Heart left ventricle (tissue), 16 donors: Measurements from ENCODE around the gene TAPBPL. TPM values are rescaled to one million over a fixed set of nuclear protein-coding genes. Genes with fewer than 3 reads are reported as not detected.

ENCODE experiments used
- ATAC-seq, 4 donors: fragments of 200-7000 bp; cut with Tn5 transposase; one replicate each; pipeline ENCODE4 v1.9.1; 2020 to 2022; ENCODE audit warnings: moderate library complexity in 4 of 4, mild to moderate bottlenecking in 3 of 4, moderate number of reproducible peaks in 1 of 4
- DNase-seq, 5 donors: peaks; one replicate each; pipeline ENCODE4 v3.0.0-alpha.2; 2020
- H3K27ac ChIP-seq, 12 donors: fragments of 200-600 bp; sonication (generic) in 4 of 12; one replicate each; pipeline versions ENCODE4 v1.5.0 to v1.8.0; 2016 to 2022; ENCODE audit warnings: mild to moderate bottlenecking in 2 of 12
- H3K27me3 ChIP-seq, 9 donors: fragments of 200-600 bp; sonication (generic) in 2 of 9; one replicate each; pipeline versions ENCODE4 v1.5.1 to v1.8.0; 2016 to 2022; ENCODE audit warnings: mild to moderate bottlenecking in 3 of 9
- H3K36me3 ChIP-seq, 9 donors: fragments of 200-600 bp; sonication (generic) in 2 of 9; one replicate each; pipeline versions ENCODE4 v1.5.0 to v1.8.0; 2018 to 2022; ENCODE audit warnings: mild to moderate bottlenecking in 2 of 9
- H3K4me1 ChIP-seq, 12 donors: fragments of 200-600 bp; sonication (generic) in 4 of 12; one replicate each; pipeline versions ENCODE4 v1.5.0 to v1.8.0; 2016 to 2022; ENCODE audit warnings: mild to moderate bottlenecking in 3 of 12
- H3K4me3 ChIP-seq, 12 donors: fragments of 200-600 bp; sonication (generic) in 4 of 12; one replicate each; pipeline versions ENCODE4 v1.5.0 to v1.8.0; 2017 to 2022; ENCODE audit warnings: mild to moderate bottlenecking in 9 of 12, moderate library complexity in 4 of 12
- H3K9me3 ChIP-seq, 12 donors: fragments of 200-600 bp; sonication (generic) in 4 of 12; one replicate each; pipeline versions ENCODE4 v1.5.0 to v1.8.0; 2016 to 2022; ENCODE audit warnings: mild to moderate bottlenecking in 1 of 12
- CTCF ChIP-seq, 12 donors: fragments of 200-600 bp; sonication (generic) in 4 of 12; IDR thresholded peaks; one replicate each; pipeline versions ENCODE4 v1.5.0 to v1.8.0; 2018 to 2022; ENCODE audit warnings: antibody characterized with exemption in 12 of 12, mild to moderate bottlenecking in 5 of 12
- POLR2A ChIP-seq, 2 donors: fragments of 450-650 bp; IDR thresholded peaks; one replicate each; pipeline ENCODE4 v1.6.1; 2017; ENCODE audit warnings: antibody characterized with exemption in 2 of 2, mild to moderate bottlenecking in 2 of 2, moderate library complexity in 2 of 2
- WGBS, 4 donors: extraction: QIAGEN DNeasy Blood & Tissue Kit in 2 of 4; methylation state at CpG; one replicate each; pipeline versions ENCODE4 v1.1.5 to v1.1.7; 2013 to 2018; 5-methylcytosine and 5-hydroxymethylcytosine counted together
- intact Hi-C, 10 donors: fragments of 100-400 bp; cut with DNase I; formaldehyde crosslinking; loops; one replicate each; pipeline versions ENCODE4 v1.11.1 to v1.14.2; 2022
- polyA plus RNA-seq, 2 donors: library from polyadenylated mRNA; stranded (reverse); fragments of 200-250 nt; gene quantifications; one replicate each; pipeline ENCODE4 v1.2.3, GENCODE V29; 2013
- total RNA-seq, 9 donors: library from RNA; depleted of rRNA in 2 of 9; stranded (reverse); fragments of >200 nt in 2 of 9; fragmentation: NEBNext Ultra II Directional in 3 of 9; extraction: Animal tissue kit (Norgen Biotek cat#: 25700) in 3 of 9; gene quantifications; one replicate each; pipeline versions ENCODE4 v1.1.0 to v1.2.4, GENCODE V29; 2016 to 2023
- donor health status: ischemic (EF 13 %, LVEDD 7.1; RV severe dilation, severe dysfunction).
- donor health status: healthy with polysubstance abuse.
- donor health status: DM: no; HTN: yes; CAD: no.
- donor health status: DM: no; HTN: no; CAD: no.
- donor health status: ischemic (EF 25% LVEDD 6.9; RV normal size, moderate dysfunction).
- donor health status: ischemic (EF 25% LVEDD 5.7; RV mildly dilated, moderate dysfunction).
- donor health status: healthy.
- donor health status: DM: yes; HTN: yes; CAD: no.
- donor health status: ischemic (EF 35%, LVEDD 5.7; RV mildly dilated, moderate dysfunction).
- donor health status: nonischemic (EF 11% LVEDD 7.7; RV severe dilation, severe dysfunction).
- donor health status: DM: yes; HTN: yes; CAD: no.
- donor health status: PGD.
- donor health status: ischemic (EF 29% LVEDD 5.4; RV normal size, mild dysfunction).
- donor health status: nonischemic (EF 23%, LVEDD 6.1; RV moderate dilation, normal function).

TAPBPL gene
- total and polyA plus RNA-seq, 11 donors = 5.4 to 55.6 (median 13.9) TPM

- H3K9me3 ChIP-seq = no peaks in the 10 kb centered on the region
- TF ChIP-seq POLR2A (IDR thresholded peaks at IDR 0.05) (no peak), CTCF (IDR thresholded peaks at IDR 0.05) (no peak)
- peaks cover 0 to 44% (median 30%) of the 10 kb centered on the region in 9 donors for H3K36me3 ChIP-seq
- intact Hi-C loops = loop anchor here in 8 of 10 donors (1.0 to 5.0 kb wide), 6 partner anchors 22 to 70 kb away; partner anchors contain the start of genes GAPDH (in 6 of the 8) and VAMP1 (in 2 of the 8)
- peak within 1 kb of the TSS; percentile 42 to 94 (median 86) for H3K4me3 ChIP-seq
- DNase-seq (peak; percentile 97 to 99 (median 98)), ATAC-seq (peak; percentile 96 to 99 (median 97))
- peak within 1 kb of the TSS; percentile 86 to 99 (median 98) for H3K27ac ChIP-seq
- H3K27me3 ChIP-seq = no peaks in the 10 kb centered on the region
- WGBS, 4 donors = 1 to 2% (median 2%) methylated on average over 38 to 39 of the region's 39 CpGs
- peaks cover 0 to 30% (median 20%) of the 10 kb centered on the region in 12 donors for H3K4me1 ChIP-seq
Observed at GRCh38 chr12:6492838-6493496, 41.1 kb downstream of the TAPBPL start, which contains the start of gene MRPL51. Gene MRPL51, minus strand, starts transcription at chr12:6493262. Its CDS starts 126 bp downstream, at chr12:6493136.

DNA sequence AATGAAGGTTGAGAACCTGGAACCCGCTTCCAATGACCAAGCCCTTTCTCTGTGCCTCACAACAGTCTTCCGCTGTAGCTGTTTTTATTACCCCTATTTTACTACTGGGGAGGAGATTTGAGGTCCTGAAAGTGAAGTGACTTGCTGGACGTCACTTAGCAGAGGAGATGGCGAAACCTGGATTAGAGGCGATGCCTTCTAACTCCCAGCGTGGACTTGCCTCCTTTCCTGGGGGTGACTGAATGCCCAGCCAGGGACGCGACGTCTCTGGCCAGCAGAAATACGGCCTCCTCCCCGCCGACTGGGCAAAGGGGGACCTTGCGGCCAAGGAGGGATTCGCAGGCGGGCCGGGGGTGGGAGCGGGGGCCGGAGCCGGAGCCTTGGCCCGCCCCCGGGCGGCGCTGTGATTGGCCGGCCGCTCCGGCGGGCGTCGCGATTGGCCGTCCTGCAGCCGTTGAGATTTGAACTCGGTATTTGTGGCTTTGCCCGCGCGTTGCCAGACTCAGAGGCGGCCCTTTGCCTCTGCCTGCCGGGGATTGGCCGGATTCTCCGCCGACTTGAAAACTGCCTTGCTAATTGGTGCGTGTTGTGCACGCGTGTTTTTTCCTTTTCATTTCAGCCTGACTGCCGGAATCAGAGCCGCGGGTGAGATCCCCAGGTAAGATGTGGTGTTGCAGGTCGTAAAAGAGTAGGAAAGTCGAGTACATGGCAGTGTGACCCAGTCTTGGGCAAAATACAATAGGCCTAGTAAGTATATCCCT, 41.8 kb downstream of the TAPBPL start, which contains the start of gene NCAPD2:
Gene NCAPD2, plus strand, starts transcription at position 606 of the 761 bp plus-strand sequence. CDS start 997 bp downstream, outside the sequence.
- Histone ChIP-seq H3K27me3 (no peaks in the 10 kb centered on the region), H3K4me3 (peak within 1 kb of the TSS; percentile 42 to 94 (median 86)), H3K9me3 (no peaks in the 10 kb centered on the region), H3K4me1 (peaks cover 0 to 30% (median 20%) of the 10 kb centered on the region in 12 donors), H3K36me3 (peaks cover 0 to 51% (median 37%) of the 10 kb centered on the region in 9 donors), H3K27ac (peak within 1 kb of the TSS; percentile 86 to 99 (median 98))
- peak; percentile 92 to 96 (median 96) for ATAC-seq
- intact Hi-C loops = loop anchor here in 8 of 10 donors (1.0 to 5.0 kb wide), 6 partner anchors 23 to 71 kb away; partner anchors contain the start of genes GAPDH (in 6 of the 8) and VAMP1 (in 2 of the 8)
- TF ChIP-seq CTCF (IDR thresholded peaks at IDR 0.05) (peak in 10 of 12 donors; percentile 8 to 49 (median 30)), POLR2A (IDR thresholded peaks at IDR 0.05) (peak in 1 of 2 donors; percentile 64)
- 0% methylated on average over 28 to 49 of the region's 49 CpGs for WGBS, 4 donors
- DNase-seq = peak; percentile 93 to 97 (median 96)

GRCh38 chr12:6494258-6494743, 42.5 kb downstream of the TAPBPL start:
- peaks cover 0 to 30% (median 20%) of the 10 kb centered on the region in 12 donors for H3K4me1 ChIP-seq
- intact Hi-C loops = loop anchor here in 5 of 10 donors (5.0 kb wide), 1 partner anchor 38 kb away; the partner anchor contains the start of gene GAPDH (in 5 of the 5)
- peak overlapping the region; percentile 28 to 94 (median 82) for H3K4me3 ChIP-seq

More at GRCh38 chr12:6494258-6494743, 42.5 kb downstream of the TAPBPL start:
- peak overlapping the region in 9 of 12 donors; percentile 91 to 99 (median 97) for H3K27ac ChIP-seq
- peaks cover 1 to 58% (median 43%) of the 10 kb centered on the region in 9 donors for H3K36me3 ChIP-seq
- 1 to 3% (median 2%) methylated on average over 14 of the region's 14 CpGs for WGBS, 4 donors
- DNase-seq = no peak
- TF ChIP-seq POLR2A (IDR thresholded peaks at IDR 0.05) (no peak), CTCF (IDR thresholded peaks at IDR 0.05) (no peak)
- no peaks in the 10 kb centered on the region for H3K27me3 ChIP-seq
- ATAC-seq = no peak
- H3K9me3 ChIP-seq = no peaks in the 10 kb centered on the region
